HUES48 (cell line): ENCODE measurements around the gene PRR18.

Experiments
- H3K27ac ChIP-seq: one replicate; pipeline ENCODE4 v1.7.0; 2013; ENCODE audit warnings: low read depth, low read length, inconsistent platforms
- H3K27me3 ChIP-seq: 2 replicates; pipeline ENCODE4 v1.6.1; 2013; ENCODE audit warnings: mild to moderate bottlenecking, low read length; ENCODE audit not compliant: control insufficient read depth, insufficient read depth
- H3K36me3 ChIP-seq: 2 replicates; pipeline ENCODE4 v1.6.1; 2013; ENCODE audit warnings: low read length; ENCODE audit not compliant: control insufficient read depth, insufficient read depth
- H3K4me1 ChIP-seq: 2 replicates; pipeline ENCODE4 v1.6.1; 2013; ENCODE audit warnings: mild to moderate bottlenecking, low read length; ENCODE audit not compliant: control insufficient read depth, insufficient read depth
- H3K4me3 ChIP-seq: 2 replicates; pipeline ENCODE4 v1.5.1; 2013; ENCODE audit warnings: mild to moderate bottlenecking, low read depth, low read length
- H3K9ac ChIP-seq: 2 replicates; pipeline ENCODE4 v1.6.1; 2013; ENCODE audit warnings: mild to moderate bottlenecking, low read depth, low read length, moderate library complexity
- H3K9me3 ChIP-seq: 2 replicates; pipeline ENCODE4 v1.6.1; 2013; ENCODE audit warnings: low read length; ENCODE audit not compliant: control insufficient read depth, insufficient read depth

The PRR18 gene, protein sequence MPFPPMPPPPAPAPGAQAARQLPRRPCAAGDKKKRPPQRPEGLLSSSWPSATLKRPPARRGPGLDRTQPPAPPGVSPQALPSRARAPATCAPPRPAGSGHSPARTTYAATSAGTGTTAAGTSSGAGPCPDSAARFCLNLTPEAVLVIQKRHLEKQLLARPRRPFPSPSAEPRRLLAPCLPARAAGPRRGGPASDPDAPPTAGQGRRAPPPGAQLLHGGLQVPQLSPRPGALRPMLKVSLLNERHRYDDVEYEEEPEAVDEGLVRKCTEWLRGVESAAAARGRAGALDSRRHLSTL

DNA sequence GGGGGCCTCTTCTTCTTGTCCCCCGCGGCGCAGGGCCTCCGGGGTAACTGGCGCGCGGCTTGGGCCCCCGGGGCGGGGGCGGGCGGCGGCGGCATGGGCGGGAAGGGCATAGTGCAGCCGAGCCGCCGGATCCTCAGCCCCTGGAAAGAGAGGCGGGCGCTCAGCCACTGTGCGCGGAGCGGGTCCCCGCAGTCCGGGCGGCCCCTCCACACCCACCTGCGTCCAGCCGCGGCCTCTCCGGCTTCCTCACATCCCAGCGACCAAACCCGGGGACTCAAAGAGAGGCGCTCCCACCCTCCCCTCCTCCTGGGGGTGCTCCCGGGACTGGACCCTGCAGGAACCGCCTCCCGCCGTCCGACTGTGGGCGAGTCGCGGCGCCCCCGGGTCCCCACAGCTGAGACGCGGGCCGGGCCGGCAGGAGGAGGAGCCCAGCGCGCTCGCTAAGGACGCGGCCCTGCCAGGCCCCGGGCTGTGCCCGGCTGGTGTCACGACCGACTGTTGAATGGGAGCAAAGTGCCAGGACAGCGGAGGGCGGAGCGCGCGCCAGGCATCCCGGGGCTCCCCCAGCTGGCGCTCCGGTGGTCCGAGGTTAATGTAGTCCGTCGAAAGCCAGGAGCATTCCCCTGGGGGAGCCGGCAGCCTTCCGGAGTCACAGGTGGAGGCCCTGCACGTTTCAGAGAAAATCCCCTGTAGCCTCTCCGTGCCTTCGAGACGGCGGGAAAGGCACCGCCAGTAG is at the start of gene PRR18:
Gene PRR18 (minus strand): TSS at position 360 of the 736 bp plus-strand sequence. CDS start 250 bp downstream, at position 110.
- Histone ChIP-seq H3K9me3 (no peaks in the 10 kb centered on the region), H3K27me3 (peaks cover 61% of the 10 kb centered on the region), H3K4me1 (peaks cover 5% of the 10 kb centered on the region), H3K27ac (no peak within 1 kb of the TSS), H3K4me3 (peak within 1 kb of the TSS; percentile 61), H3K9ac (no peak within 1 kb of the TSS), H3K36me3 (no peaks in the 10 kb centered on the region)

DNA sequence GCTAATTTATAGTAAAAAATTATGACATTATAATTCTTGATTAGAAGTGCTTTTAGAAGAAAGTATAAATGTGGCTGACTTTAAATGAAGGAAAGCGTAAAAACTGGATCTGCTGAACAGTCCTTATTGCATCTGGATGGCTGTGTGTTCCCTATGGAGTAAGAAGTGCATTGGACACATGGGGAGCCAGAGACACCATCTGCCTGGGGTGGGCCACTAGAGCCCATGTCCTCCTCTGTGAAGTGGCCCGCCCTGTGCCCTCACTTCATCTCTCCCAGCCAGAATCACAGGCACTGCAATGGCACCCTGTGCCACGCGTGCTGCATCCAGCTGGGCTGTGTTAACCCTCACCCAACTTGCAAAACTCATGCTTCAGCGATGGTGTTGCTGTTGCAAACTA is 47.4 kb upstream of the PRR18 start:
- no peaks in the 10 kb centered on the region; the same call in 1 of the 2 replicates for H3K27me3 ChIP-seq
- H3K9ac ChIP-seq = no peak overlapping the region
- H3K36me3 ChIP-seq = no peaks in the 10 kb centered on the region
- H3K9me3 ChIP-seq = no peaks in the 10 kb centered on the region
- H3K4me3 ChIP-seq = no peak overlapping the region
- H3K4me1 ChIP-seq = peaks cover 17% of the 10 kb centered on the region
- H3K27ac ChIP-seq = no peak overlapping the region

DNA sequence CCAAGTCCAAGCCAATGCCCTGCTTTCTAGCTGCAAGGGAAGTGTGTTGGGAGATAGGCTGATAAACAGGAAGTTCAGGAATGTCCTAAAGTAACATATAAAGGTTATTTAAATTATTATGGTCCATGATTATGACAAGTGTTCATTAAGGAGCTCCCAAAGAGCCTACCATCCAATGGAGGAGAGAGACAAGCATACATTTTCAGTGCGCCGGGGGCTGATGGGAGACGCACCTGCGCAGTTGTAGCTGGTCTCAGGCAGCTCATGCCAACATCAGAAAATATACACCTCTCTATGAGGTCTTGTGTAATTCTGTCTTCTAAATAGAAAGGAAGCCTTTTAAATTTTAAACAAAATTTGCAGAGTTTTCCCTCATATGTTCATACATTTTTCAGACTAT is 46.8 kb upstream of the PRR18 start:
- Histone ChIP-seq H3K9ac (no peak overlapping the region), H3K27me3 (no peaks in the 10 kb centered on the region; the same call in 1 of the 2 replicates), H3K4me1 (peaks cover 12% of the 10 kb centered on the region; the same call in 1 of the 2 replicates), H3K9me3 (no peaks in the 10 kb centered on the region), H3K4me3 (no peak overlapping the region), H3K36me3 (no peaks in the 10 kb centered on the region), H3K27ac (no peak overlapping the region)

DNA sequence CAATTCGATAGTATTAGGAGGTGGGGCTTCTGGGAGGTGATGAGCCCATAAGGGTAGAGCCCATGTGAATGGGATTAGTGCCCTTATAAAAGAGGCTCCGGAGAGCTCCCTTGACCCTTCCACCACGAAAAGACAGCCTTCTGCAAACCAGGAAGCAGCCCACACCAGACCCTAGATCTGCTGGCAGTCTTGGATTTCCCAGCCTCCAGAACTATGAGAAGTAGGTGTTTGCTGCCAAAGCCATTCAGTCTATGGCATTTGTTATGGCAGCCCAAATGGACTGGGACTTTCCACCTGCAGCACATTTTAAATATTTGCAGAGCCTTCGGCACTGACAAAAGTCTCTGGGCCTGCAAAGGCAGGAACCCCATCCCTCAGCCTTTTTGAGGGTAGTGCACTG is 46.0 kb upstream of the PRR18 start:
- H3K4me1 ChIP-seq = peaks cover 12% of the 10 kb centered on the region; the same call in 1 of the 2 replicates
- H3K27ac ChIP-seq = no peak overlapping the region
- H3K36me3 ChIP-seq = no peaks in the 10 kb centered on the region
- H3K9ac ChIP-seq = no peak overlapping the region
- H3K27me3 ChIP-seq = no peaks in the 10 kb centered on the region; the same call in 1 of the 2 replicates
- H3K9me3 ChIP-seq = no peaks in the 10 kb centered on the region
- no peak overlapping the region for H3K4me3 ChIP-seq

DNA sequence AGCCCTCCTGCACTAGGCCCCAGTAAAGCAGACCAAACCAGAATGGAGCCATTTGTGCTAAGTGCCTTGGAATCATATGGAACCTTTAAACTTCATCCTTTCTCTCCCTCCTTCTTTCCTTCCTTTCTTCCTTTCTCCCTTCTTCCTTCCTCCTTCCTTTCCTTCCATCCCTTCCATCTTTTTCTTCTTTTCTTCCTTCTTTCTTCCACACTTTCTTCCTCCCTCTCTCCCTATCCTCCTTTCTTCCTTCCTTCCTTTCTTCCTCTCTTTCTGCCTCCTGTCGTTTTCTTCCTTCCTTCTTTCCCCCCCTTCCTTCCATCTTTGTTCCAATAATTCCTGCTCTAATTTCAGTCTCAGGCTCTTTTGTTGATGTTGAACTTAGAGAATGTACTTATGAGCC is 45.3 kb upstream of the PRR18 start:
- Histone ChIP-seq H3K9ac (no peak overlapping the region), H3K36me3 (no peaks in the 10 kb centered on the region), H3K27ac (no peak overlapping the region), H3K4me1 (peaks cover 12% of the 10 kb centered on the region; the same call in 1 of the 2 replicates), H3K27me3 (no peaks in the 10 kb centered on the region; the same call in 1 of the 2 replicates), H3K4me3 (no peak overlapping the region), H3K9me3 (no peaks in the 10 kb centered on the region; the same call in 1 of the 2 replicates)

DNA sequence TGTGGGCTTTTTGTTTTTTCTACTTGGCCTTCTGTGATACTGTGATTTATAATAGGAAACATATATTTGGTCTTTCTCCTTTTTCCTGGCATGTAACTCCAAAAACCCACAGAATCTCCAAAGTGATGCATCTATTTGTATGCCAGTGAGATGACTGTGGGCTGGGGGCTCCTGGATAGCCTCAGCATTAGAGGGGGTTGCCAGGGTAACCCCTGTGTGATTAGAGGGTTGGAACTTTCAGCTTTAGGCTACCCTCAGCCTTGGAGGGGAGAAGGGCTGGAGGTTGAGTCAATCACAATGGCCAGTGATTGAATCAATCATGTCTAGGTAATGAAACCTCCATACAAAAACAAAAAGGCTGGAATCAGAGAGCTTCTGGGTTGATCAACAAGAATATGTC is 44.7 kb upstream of the PRR18 start:
- Histone ChIP-seq H3K27me3 (no peaks in the 10 kb centered on the region; the same call in 1 of the 2 replicates), H3K9me3 (no peaks in the 10 kb centered on the region; the same call in 1 of the 2 replicates), H3K36me3 (no peaks in the 10 kb centered on the region), H3K4me3 (no peak overlapping the region), H3K9ac (no peak overlapping the region), H3K4me1 (peaks cover 12% of the 10 kb centered on the region; the same call in 1 of the 2 replicates), H3K27ac (no peak overlapping the region)

DNA sequence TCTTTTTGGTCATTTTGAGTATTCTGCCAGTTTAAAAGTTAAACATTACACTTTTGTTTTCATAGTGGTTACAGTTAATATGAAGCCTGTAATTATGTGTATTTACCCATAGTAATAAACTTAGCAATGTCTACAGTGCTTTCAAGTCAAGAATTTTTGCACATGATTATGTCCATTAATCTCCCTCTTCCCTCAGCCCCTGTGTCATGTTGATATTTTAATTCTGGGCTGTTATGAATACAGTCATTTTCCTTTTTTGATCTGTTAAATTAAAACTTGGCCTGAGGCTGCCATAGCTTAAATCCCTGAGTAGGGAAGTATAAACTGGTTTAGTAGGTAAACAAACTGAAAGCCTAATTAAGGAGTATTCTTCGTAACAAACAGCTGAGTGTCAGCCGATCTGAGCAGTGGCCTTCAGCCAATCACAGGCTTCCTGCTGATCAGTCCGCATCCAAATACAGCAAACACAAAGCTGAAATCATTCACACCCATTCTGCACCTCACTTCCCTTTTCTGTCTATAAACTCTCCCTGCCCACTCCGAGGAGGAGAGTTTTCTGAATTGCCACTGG is 43.6 kb upstream of the PRR18 start:
- no peak overlapping the region for H3K9ac ChIP-seq
- peaks cover 12% of the 10 kb centered on the region; the same call in 1 of the 2 replicates for H3K4me1 ChIP-seq
- H3K27me3 ChIP-seq = no peaks in the 10 kb centered on the region; the same call in 1 of the 2 replicates
- no peak overlapping the region for H3K27ac ChIP-seq
- no peak overlapping the region for H3K4me3 ChIP-seq
- no peaks in the 10 kb centered on the region for H3K36me3 ChIP-seq
- H3K9me3 ChIP-seq = no peaks in the 10 kb centered on the region; the same call in 1 of the 2 replicates

DNA sequence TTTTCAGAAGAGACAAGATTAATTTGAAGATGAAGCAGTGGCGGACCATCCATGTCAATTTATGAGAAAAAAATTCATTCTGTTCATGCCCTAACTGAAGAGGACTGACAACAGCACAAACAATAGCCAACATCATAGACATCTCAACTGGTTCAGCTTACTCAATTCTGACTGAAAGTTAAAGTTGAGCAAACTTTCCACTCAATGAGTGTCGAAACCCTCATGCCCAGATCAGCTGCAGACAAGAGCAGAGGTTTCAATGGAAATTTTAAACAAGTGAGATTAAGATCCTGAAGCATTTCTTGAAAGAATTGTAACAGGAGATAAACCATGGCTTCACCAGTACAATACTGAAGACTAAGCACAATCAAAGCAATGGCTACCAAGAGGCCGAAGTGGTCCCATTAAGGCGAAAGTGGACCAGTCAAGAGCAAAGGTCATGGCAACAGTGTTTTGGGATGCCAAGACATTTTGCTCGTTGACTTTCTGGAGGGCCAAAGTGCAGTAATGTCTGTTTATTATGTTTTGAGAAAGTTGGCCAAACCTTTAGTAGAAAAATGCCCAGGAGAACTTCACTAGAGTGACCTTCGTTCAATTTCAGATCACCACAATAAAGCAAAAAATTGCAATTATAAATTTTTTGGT is 40.2 kb upstream of the PRR18 start:
- H3K4me3 ChIP-seq = no peak overlapping the region
- no peaks in the 10 kb centered on the region for H3K36me3 ChIP-seq
- H3K4me1 ChIP-seq = peaks cover 8% of the 10 kb centered on the region
- H3K27ac ChIP-seq = no peak overlapping the region
- no peaks in the 10 kb centered on the region; the same call in 1 of the 2 replicates for H3K27me3 ChIP-seq
- H3K9ac ChIP-seq = no peak overlapping the region
- H3K9me3 ChIP-seq = no peaks in the 10 kb centered on the region; the same call in 1 of the 2 replicates

DNA sequence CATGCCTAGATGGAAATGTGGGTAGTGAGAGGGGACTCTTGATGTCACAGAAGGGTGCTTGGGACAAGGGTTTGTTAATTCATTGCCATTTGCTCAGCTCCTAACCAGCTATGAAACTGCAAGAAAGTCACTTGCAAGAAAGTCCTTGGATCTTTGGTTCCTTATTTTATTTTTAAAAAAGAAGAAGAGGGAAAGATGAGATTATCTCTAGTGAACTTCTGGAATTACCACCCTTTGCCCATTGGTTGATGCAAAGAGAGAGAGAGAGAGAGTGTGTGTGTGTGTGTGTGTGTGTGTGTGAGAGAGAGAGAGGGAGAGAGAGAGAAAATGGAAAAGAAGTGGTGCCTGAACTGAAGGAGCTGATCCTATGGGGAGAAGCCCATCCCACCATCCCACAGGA is 38.8 kb upstream of the PRR18 start:
- H3K27me3 ChIP-seq = no peaks in the 10 kb centered on the region
- no peak overlapping the region for H3K4me3 ChIP-seq
- no peak overlapping the region for H3K9ac ChIP-seq
- H3K9me3 ChIP-seq = no peaks in the 10 kb centered on the region; the same call in 1 of the 2 replicates
- no peak overlapping the region for H3K27ac ChIP-seq
- H3K4me1 ChIP-seq = peaks cover 11% of the 10 kb centered on the region
- no peaks in the 10 kb centered on the region for H3K36me3 ChIP-seq

DNA sequence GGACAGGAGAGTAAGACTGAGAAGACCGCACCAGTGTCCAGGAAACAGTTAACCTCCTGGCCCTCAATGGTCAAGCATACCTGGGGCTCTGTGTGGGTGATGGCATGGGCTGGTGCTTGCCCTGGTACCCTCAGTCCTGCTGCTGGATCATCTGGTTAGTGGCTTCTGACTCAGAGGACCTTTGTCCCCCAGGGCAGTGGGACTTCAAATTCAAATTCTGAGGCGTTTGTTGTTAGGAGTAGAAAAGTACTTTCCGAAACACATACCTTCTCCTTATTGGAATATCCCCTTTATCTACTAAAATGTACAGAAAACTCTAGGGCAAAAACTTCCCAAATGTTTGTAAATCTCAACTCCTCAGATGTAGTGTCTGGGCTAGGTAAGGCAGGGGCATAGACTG is 38.3 kb upstream of the PRR18 start:
- no peaks in the 10 kb centered on the region for H3K27me3 ChIP-seq
- H3K36me3 ChIP-seq = no peaks in the 10 kb centered on the region
- no peak overlapping the region for H3K4me3 ChIP-seq
- no peak overlapping the region for H3K9ac ChIP-seq
- no peaks in the 10 kb centered on the region; the same call in 1 of the 2 replicates for H3K9me3 ChIP-seq
- no peak overlapping the region for H3K27ac ChIP-seq
- peaks cover 8% of the 10 kb centered on the region for H3K4me1 ChIP-seq
